Fibroblast of lung (primary cell): Measurements from ENCODE around the gene PON1.

Source experiments
- CTCF ChIP-seq, 2 donors: IDR thresholded peaks in 1 of 2; conservative IDR thresholded peaks in 1 of 2; 1 replicate in 1 of 2; 2 replicates in 1 of 2; pipeline ENCODE4 v1.5.1; 2011 to 2012; ENCODE audit warnings: low read length in 2 of 2, control low read depth in 1 of 2, inconsistent platforms in 1 of 2, low read depth in 1 of 2, mild to moderate bottlenecking in 1 of 2
- EZH2 ChIP-seq: IDR thresholded peaks from 2 replicates; pipeline ENCODE4 v1.5.1; 2012; ENCODE audit warnings: low read length, control low read depth, mild to moderate bottlenecking; ENCODE audit errors: missing control alignments

GRCh38 chr7:95263785-95264362 is 60.5 kb downstream of the PON1 start:
- no peak for TF ChIP-seq CTCF (conservative IDR thresholded peaks at IDR 0.05 in 1 of 2, IDR thresholded peaks at IDR 0.05 in 1 of 2; ENCODE audit: low read depth in 1 of 2, low read length in 2 of 2)
- TF ChIP-seq EZH2 = no peak
